Right hindlimb (tissue), 1 donor: ENCODE data around the gene DIP2A.
A peak's percentile ranks its signal among the peaks of the same experiment; 100 is the strongest.
"Not testable (repeated sequence)": the region's sequence is repeated elsewhere in the genome, so short reads cannot be mapped to it uniquely, and the experiment has no call there.

Experiments used
- DNase-seq: peaks from one replicate; pipeline ENCODE4 v3.0.0-alpha.2; 2018

DIP2A gene

DNA sequence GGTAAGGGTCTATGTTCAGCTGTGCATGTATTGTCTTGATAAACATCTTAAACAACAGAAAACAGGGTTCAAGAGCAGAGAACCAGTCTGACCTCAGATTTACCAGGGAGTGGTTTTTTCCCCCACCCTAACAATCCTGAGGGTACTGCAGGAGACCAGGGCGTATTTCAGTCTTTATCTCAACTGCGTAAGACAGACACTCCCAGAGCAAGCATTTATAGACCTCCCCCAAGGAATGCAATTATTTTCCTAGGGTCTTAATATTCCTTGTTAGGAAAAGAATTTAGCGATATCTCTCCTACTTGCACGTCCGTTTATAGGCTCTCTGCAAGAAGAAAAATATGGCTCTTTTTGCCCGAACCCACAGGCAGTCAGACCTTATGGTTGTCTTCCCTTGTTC lies 9.8 kb upstream of the DIP2A start:
- DNase-seq: not testable (repeated sequence)

DNA sequence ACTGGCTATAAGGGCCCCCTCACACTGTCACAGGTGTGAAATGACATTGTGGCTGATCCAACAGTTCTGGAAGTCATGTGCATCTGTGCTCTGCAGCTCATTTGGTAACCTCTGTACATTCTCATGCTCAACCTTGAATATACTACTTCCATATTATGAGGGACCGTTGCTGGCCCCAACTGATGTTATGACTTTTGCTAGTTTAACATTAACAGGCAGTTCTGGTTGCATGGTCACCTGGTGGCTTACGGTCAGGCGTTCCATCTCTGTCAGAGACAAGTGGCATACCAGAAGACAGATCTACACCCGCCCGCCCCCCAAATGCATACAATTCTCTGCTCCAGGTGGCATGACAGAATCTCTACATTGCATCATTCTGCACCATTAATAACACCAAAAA lies 6.0 kb upstream of the DIP2A start:
- no peak for DNase-seq

DNA sequence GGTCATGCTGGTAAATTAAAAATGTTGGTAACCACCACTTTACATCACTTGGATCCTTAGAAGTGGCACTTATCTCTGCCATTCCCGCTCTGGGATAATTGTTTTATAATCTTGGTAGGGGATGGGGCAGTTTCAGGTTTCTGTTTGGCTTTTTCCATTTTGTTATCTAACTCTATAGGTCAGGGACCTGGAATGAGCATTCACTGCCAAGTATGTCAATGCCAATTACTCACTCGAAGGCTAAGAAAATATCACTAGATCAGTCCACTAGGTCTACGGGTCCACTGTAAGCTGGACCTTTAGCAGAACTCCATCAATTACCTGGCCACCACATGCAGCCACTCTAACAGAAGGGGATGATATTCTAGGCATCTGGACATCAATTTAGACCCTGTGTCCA lies 4.5 kb upstream of the DIP2A start:
- no peak for DNase-seq

DNA sequence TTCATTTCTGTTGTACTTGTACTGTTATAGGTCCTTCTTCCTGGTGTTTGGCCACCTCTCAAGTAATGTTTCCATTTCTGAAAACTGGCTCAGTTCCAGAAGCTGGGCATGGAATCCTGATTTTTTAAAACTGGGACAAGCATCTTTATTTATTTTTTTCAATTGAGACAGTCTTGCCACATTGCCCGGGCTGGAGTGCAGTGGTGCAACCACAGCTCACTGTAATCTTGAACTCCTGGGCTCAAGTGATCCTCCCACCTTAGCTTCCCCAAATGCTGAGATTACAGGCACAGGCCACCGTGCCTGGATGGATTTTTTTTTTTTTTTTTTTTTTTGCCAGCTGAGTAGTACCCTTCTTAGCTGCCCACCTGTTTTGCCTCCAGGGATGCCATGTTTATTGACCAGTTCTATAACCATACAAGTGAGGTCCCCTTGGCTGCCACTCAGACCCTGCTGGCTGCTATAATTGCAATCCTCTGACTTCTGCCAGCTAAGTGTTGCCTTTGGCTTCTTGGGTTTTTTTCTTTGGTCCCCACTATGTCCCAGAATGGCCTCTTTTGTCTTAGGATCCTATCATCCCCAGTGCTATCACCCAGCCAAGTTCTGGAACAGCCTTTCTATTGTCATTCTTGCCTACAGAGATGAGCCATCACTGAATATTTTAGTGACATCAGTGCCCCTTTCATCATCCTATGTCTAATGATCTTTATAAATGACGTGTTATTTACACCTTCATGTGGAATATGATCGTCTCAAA lies 3.9 kb upstream of the DIP2A start:
- no peak for DNase-seq

DNA sequence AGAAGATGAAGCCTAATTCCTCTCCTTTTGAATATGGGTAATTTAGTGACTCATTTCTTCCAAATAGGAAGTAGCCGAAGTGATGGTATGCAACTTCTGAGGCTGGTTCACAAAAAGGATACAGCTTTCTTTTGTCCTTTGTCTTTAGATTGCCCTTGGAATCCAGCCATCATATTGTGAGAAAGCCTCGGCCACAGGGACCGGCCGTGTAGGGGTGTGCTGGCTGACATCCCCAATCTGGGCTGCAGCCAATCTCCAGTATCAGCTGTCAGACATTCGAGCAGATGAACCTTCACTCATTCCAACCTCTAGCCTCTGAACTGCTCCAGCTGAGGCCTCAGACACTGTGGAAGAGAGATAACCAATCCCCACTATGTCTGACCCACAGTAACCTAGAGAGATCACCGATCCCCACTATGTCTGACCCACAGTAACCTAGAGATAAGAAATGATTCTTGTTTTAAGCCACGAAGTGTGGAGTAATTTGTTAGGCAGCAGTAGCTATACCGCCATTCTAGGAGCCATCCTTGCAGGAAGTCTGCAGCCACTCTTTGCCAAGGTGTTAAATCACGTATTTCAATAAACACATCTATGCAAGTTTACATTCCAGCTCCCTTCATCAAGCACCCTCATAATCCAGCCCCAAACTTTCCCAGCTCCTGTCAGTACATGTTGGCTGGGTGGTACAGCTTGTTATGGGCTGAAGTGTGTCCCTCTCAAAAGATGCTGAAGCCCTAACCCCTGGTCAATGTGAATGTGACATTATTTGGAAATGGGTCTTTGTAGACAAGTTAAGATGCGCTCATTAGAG lies 2.9 kb upstream of the DIP2A start:
- DNase-seq: peak; percentile 49

DNA sequence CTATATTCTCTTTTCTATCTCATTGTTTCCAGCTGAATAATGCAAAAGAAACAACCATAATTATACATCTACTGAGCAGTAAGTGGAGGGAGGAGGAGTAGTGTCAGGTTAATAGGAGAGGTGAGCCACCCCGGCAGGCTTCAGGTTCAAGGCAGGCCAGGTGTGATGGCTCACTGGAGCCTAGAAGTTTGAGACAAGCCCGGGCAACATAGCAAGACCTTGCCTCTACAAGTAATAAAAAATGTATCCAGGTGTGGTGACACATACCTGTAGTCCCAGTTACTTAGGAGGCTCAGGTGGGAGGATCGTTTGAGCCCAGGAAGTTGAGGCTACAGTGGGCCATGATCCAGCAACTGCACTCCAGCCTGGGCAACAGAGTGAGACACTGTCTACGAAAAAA lies 1.9 kb upstream of the DIP2A start:
- no peak for DNase-seq

DNA sequence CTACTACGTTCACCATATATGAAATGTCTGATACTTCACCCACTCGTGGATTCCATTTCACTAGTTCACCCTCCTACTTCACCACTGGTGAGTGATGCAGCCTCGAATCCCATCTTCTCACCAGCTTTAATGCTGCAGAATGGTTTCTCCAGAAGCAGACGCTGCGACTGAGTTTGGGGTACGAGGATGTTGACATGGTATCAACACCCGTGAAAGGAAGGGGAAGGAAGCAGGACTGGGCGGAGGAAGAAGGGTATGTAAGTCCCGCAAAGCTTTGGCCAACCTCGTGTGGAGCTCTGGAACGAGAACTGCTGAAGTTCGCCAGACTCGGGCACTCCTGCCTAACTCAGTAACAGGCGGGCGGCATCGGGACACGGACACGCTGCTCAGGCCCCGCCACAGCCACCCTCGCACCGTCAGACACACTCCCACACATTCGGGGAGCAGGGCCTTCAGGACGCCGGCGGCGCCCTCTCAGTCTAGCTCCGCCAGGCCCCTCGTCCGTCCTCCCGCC lies 833 bp upstream of the DIP2A start:
- DNase-seq: no peak

DNA sequence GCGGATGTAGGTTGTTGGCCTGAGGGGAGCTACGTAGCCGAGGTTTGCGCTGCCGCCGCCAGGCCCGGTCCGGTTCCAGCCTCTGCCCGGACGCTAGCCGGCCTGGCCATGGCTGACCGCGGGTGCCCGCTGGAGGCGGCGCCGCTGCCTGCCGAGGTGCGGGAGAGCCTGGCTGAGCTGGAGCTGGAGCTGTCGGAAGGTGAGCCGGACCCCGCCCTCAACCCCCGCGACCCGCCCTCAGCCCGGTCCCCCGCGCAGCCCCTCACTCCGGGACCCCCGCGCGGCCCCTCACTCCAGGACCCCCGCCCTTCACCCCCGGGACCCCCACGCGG lies 299 bp downstream of the DIP2A start:
- no peak for DNase-seq

DNA sequence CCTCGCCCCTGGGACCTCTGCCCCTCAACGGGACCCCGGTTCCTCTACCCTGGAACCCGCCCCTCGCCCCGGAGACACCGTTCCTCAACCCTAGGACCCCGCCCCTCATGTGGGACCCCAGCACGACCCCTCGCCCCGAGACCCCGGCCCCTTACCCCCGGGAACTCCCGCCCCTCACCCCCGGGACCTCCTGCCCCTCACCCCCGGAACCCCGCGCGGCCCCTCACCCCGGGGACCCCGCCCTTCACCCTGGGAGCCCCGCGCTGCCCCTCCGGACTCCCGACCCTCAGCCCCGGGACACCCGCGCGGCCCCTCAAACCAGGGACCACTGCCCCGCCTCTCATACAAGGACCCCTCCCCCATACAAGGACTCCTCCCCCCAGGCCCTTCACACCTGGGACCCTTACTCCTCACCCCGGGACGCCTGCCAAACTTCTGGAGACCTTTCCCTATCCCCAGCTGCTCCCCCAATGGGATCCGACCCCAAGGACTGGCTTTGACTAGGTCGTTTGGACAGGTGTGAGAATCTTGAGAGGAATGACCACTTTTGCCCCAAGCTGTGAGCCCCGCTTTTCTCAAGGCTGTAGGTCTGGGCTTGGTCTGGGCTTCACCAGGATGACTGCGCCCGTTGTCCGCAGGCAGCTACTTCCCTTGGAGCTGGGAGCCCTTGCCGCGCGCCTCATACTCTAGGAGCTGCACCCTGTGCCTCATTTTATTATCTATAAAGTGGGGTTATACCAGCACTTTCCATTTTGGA lies 843 bp downstream of the DIP2A start:
- no peak for DNase-seq

DNA sequence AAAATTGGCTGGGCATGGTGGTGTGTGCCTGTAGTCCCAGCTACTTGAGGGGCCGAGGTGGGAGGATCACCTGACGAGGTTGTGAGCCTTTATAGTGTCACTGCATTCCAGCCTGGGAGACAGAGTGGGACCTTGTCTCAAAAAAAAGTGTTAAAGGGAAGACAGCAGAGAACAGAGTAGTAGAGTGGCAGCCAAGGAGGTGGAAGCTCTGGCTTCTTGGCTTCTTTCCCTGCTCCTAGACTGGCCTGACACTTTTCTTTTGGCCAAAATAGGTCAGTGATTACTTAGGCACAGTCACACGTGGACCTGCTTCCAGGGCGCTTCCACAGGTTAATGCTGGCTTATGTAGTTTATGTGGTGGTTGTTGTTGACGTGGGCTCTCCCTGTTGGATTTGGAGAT lies 3.2 kb downstream of the DIP2A start:
- no peak for DNase-seq

DNA sequence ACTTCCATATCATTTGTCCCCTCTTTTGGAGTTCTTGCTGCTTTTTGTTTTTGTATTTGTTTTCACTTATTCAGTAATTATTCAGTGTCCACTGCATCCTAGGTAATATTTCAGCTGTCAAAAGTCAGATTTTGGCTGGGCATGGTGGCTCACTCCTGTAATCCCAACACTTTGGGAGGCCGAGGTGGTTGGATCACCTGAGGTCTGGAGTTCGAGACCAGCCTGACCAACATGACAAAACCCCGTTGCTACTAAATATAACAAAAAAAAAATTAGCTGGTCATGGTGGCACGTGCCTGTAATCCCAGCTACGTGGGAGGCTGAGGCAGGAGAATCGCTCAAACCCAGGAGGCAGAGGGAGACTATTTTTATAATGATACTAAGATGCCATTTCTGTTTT lies 6.5 kb downstream of the DIP2A start:
- not testable (repeated sequence) for DNase-seq

DNA sequence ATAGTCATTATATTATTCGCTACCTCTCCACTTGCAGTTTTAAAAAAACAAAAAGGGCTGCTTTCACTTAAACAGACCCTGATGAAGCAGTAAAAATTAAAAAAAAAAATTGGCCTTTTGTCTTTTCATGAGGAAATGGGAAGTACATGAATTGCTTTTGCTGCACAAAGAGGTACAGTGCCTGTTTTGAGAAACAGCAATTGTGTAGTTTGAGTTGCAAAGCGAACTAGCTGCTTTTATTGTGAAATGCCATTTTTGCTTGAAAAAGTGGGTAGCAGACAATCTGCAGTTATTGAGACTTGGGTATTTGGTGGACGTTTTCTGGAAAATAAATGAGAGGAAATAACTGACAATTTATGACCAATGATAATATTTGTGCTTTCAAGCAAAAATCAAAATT lies 7.0 kb downstream of the DIP2A start:
- no peak for DNase-seq

DNA sequence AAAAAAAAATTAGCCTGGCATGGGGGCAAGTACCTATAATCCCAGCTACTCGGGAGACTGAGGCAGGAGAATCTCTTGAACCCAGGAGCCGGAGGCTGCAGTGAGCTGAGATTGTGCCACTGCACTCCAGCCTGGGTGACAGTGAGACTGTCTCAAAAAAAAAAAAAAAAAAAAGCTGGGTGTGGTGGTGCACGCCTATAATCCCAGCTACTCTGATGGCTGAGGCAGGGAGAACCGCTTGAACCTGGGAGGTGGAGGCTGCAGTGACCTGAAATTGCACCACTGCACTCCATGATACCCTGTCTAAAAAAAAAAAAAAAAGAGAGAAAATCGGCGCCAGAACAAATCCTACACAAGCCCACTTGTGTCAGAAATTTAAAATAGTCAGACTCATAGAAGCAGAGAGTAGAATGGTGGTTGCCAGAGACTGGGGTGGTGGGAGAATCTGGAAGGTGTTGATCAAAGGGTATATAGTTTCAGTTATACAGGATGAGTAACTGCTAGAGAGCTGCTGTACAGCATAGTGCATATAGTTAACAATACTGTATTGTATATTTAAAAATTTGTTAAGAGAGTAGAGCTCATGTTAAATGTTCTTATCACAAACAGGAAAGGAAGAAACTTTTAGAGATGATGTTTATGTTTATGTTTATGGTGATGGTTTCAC lies 9.6 kb downstream of the DIP2A start:
- DNase-seq: no peak

DNA sequence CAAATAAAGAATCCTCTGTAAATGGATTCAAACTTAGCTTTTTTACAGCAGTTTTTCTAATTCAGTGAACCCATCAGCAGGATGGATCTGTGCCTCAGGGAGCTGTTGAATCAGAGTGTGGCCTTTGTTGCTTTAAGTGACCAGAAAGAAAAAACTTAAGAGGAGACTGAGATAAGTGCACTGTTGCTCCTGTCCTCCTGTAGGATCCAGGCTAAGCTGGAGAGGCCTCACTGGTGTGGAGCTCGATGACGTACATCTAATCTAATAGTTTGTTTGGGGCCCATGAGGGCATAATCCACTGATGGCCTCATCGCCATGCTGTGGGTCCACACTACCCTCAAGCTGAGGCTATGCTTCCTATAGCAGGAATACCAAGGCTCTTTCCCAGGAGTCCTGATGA lies 10.6 kb downstream of the DIP2A start:
- no peak for DNase-seq

DNA sequence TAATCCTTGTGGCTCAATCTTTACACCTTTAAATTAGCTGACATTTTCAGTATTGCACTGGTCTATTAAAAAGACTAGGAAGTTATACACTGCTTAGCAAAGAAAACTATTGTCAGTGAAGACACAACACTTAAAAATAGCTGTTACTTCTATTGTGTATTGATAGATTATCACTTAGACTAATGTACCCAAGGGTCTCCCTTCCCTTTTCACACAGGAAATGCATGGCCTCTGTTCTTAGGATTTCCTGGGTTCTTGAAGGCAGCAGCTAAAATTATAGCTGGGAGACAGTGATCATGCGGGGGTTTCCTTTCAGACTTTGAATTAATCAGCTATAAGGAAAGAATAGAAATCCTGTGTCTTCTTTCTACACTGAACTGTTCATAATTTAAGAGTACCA lies 12.8 kb downstream of the DIP2A start:
- DNase-seq: no peak

DNA sequence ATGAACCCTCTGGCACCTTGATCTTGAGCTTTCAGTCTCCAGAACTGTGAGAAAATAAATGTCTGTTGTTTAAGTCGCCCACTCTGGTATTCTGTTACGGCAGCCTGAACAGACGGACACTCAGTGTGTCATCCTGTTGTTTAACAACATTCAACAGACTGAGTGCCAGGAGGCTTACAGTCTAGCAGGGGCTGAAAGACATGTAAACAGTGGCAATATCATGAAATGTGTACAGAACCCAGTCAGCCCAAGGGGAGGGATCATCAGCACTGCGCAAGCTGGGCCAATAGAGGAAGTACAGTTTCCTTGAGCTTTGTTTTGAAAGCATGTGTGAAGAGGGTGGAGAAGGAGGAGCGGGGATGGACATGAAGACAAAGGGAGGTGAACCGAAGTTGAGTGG lies 13.6 kb downstream of the DIP2A start:
- no peak for DNase-seq

DNA sequence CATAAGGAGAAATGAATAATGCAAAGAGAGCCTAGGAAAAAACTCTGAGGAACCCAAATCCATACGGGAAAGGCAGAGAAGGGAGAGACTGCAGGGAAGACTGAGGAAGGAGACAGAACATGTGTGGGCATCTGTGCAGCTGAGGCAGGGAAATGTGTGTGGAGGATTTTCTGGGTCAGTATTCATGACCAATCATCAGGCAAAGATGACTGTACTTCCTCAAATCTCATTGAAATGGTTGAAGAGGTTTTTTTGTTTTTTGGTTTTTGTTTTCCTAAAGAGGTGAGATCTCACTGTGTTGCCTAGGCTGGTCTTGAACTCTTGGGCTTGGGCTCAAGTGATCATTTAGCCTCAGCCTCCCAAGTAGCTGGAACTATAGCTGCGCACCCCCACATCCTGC lies 15.7 kb downstream of the DIP2A start:
- no peak for DNase-seq

DNA sequence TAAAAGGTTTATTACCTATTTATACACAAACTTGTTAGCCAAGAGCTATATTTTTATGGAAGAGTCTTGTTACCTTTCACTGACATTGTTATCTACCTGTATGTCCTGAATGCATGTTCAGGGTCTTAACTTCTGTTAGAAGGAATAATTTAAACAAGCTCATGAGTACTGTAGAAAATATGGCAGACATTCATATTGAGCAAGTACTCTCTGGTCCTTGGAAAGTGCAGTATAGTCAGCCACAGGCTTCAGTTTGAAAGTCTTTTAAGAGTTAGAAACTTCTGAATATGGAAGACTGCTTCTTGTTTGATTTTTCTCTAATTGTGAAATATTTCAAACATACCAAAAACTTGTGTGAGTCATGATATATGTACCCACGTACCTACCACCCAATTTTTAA lies 16.6 kb downstream of the DIP2A start:
- no peak for DNase-seq

DNA sequence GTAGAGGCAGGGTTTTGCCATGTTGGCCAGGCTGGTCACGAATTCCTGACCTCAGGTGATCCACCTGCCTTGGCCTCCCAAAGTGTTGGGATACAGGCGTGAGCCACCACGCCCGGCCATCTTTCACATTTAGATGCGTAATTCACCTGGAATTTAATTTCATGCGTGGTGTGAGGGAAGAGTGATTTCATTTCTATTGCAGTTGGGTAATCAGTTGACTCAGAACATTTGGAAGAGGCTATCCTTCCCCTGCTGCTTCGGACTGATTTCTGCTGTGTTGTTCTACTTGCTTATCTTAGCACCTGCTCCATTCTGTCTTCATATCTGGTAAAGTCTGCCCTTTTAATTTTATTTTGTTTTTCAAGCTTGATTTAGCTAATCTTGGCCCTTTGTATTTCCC lies 19.1 kb downstream of the DIP2A start:
- DNase-seq: no peak

DNA sequence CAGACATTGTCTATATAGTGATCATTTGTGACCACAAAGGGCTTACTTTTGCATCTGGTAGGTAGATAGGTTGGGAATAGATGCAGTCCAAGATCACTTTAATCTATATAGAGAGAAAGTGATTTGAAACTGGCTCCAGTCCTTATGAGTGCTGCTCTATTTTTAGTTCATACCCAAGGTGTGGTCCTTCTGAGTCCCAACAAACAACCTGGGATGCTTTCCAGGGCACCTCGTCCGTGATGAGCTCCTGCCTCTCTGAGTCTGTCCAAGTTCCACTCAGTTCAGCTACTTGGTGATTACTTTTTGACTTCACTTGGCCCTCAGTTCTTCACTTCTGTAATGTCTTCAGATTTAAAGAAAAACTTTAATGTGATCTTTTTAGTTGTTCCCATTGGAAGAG lies 20.2 kb downstream of the DIP2A start:
- DNase-seq: no peak

DNA sequence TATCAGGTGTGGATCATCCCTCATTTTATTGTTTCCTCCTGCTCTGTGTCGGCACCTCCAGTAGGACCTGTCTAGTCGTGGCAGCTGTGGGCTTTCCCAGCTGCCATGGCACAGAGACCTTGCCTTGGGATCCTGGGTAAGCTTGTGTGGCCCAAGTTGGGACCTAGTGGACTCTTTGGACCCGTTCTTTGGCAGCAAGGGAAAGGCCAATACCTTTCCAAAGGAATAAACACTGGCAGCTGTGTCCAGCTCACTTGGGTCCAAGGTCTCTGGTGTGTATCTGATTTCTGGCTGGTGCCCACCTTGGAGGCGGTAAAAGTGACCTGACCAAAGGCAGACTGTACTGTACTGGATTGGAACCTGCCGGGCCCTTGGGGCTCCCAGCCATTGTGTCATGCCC lies 21.8 kb downstream of the DIP2A start:
- DNase-seq: no peak

DNA sequence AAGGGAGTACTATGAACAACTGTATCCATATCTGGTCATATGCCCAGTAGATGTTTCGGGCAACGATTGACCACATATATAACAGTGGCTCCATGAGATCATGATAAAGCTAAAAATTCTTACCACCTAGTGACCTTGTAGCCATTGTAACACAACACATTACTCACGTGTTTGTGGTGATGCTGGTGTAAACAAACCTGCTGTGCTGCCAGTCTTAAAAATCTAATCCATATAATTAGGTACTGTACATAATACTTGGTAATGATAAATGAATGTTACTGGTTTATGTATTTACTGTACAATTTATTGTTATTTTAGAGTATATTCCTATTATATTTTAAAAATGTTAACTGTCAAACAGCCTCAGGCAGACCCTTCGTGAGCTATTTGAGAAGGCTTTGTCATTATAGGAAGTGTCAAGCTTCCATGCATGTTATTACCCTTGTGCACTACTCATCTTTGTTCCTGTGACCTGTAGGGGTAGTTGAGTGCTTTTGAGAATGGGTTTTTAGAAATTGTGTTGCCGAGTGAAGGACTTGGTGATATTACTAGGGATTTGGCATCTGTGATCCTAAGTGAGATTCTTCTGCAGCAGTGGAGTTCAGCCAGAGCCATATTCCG lies 23.6 kb downstream of the DIP2A start:
- DNase-seq: no peak

DNA sequence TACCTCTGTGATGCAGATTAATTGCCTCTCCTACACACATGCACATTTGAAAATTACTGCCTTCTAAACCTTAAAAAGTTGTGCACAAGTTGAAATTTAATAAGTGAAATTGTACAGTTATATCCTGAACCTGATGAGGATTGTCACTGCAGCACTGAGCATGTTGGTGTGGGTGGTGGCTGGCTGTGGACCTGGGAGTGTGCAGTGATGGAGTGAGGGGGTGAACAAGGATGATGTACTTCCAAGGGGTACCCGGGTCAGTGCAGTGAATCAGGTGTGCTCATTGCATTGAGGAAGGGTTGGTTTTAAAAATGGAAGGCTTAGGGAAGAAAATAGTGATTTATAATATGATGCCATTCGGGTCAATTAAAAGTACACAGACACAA lies 24.1 kb downstream of the DIP2A start:
- no peak for DNase-seq
